ENCODE measurements around the gene SERPINB1.

Gene SERPINB1

GRCh38 chr6:2875359-2876191 lies 33.9 kb upstream of the SERPINB1 start:
- H3K9me3 ChIP-seq (ENCODE audit: control insufficient read depth, low read length): no peaks in the 10 kb centered on the region
- H3K27me3 ChIP-seq (replicated peaks; ENCODE audit: control insufficient read depth, insufficient read depth, low read length): no peaks in the 10 kb centered on the region
- H3K9ac ChIP-seq (ENCODE audit: low read length): peak overlapping the region; percentile 79
- peak overlapping the region; percentile 79 for H3K4me3 ChIP-seq (ENCODE audit: low read length)
- no peaks in the 10 kb centered on the region for H3K36me3 ChIP-seq (ENCODE audit: control insufficient read depth, insufficient read depth, low read length, severe bottlenecking)
- peak; percentile 18 for DNase-seq (ENCODE audit: low read depth)
- peaks cover 23% of the 10 kb centered on the region for H3K4me1 ChIP-seq (ENCODE audit: control insufficient read depth, insufficient read depth, low read length)

GRCh38 chr6:2873643-2874042 lies 32.0 kb upstream of the SERPINB1 start:
- no peak overlapping the region for H3K9ac ChIP-seq (ENCODE audit: low read length)
- no peak for DNase-seq (ENCODE audit: low read depth)
- H3K4me1 ChIP-seq (ENCODE audit: control insufficient read depth, insufficient read depth, low read length): peaks cover 23% of the 10 kb centered on the region
- H3K27me3 ChIP-seq (replicated peaks; ENCODE audit: control insufficient read depth, insufficient read depth, low read length): no peaks in the 10 kb centered on the region
- no peaks in the 10 kb centered on the region for H3K36me3 ChIP-seq (ENCODE audit: control insufficient read depth, insufficient read depth, low read length, severe bottlenecking)
- no peaks in the 10 kb centered on the region for H3K9me3 ChIP-seq (ENCODE audit: control insufficient read depth, low read length)
- no peak overlapping the region for H3K4me3 ChIP-seq (ENCODE audit: low read length)

GRCh38 chr6:2872423-2873358 lies 31.0 kb upstream of the SERPINB1 start:
- H3K9me3 ChIP-seq (ENCODE audit: control insufficient read depth, low read length): no peaks in the 10 kb centered on the region
- H3K4me3 ChIP-seq (ENCODE audit: low read length): no peak overlapping the region
- H3K4me1 ChIP-seq (ENCODE audit: control insufficient read depth, insufficient read depth, low read length): peaks cover 21% of the 10 kb centered on the region
- H3K36me3 ChIP-seq (ENCODE audit: control insufficient read depth, insufficient read depth, low read length, severe bottlenecking): no peaks in the 10 kb centered on the region
- DNase-seq (ENCODE audit: low read depth): no peak
- no peak overlapping the region for H3K9ac ChIP-seq (ENCODE audit: low read length)
- H3K27me3 ChIP-seq (replicated peaks; ENCODE audit: control insufficient read depth, insufficient read depth, low read length): no peaks in the 10 kb centered on the region

- DNase-seq (ENCODE audit: low read depth): no peak
- H3K4me1 ChIP-seq (ENCODE audit: control insufficient read depth, insufficient read depth, low read length): peaks cover 13% of the 10 kb centered on the region
- no peak overlapping the region for H3K4me3 ChIP-seq (ENCODE audit: low read length)
- no peaks in the 10 kb centered on the region for H3K36me3 ChIP-seq (ENCODE audit: control insufficient read depth, insufficient read depth, low read length, severe bottlenecking)
- no peaks in the 10 kb centered on the region for H3K9me3 ChIP-seq (ENCODE audit: control insufficient read depth, low read length)
- no peaks in the 10 kb centered on the region for H3K27me3 ChIP-seq (replicated peaks; ENCODE audit: control insufficient read depth, insufficient read depth, low read length)
- H3K9ac ChIP-seq (ENCODE audit: low read length): no peak overlapping the region
Observed at GRCh38 chr6:2871953-2872352, 30.3 kb upstream of the SERPINB1 start.

GRCh38 chr6:2871102-2871501 lies 29.4 kb upstream of the SERPINB1 start:
- Histone ChIP-seq H3K4me1 (ENCODE audit: control insufficient read depth, insufficient read depth, low read length) (peaks cover 12% of the 10 kb centered on the region), H3K9me3 (ENCODE audit: control insufficient read depth, low read length) (no peaks in the 10 kb centered on the region), H3K36me3 (ENCODE audit: control insufficient read depth, insufficient read depth, low read length, severe bottlenecking) (no peaks in the 10 kb centered on the region), H3K9ac (ENCODE audit: low read length) (no peak overlapping the region), H3K4me3 (ENCODE audit: low read length) (no peak overlapping the region), H3K27me3 (replicated peaks; ENCODE audit: control insufficient read depth, insufficient read depth, low read length) (no peaks in the 10 kb centered on the region)
- DNase-seq (ENCODE audit: low read depth): no peak

GRCh38 chr6:2870046-2870636 lies 28.5 kb upstream of the SERPINB1 start:
- no peaks in the 10 kb centered on the region for H3K9me3 ChIP-seq (ENCODE audit: control insufficient read depth, low read length)
- no peak overlapping the region for H3K4me3 ChIP-seq (ENCODE audit: low read length)
- no peak overlapping the region for H3K9ac ChIP-seq (ENCODE audit: low read length)
- H3K36me3 ChIP-seq (ENCODE audit: control insufficient read depth, insufficient read depth, low read length, severe bottlenecking): no peaks in the 10 kb centered on the region
- DNase-seq (ENCODE audit: low read depth): no peak
- H3K27me3 ChIP-seq (replicated peaks; ENCODE audit: control insufficient read depth, insufficient read depth, low read length): no peaks in the 10 kb centered on the region
- H3K4me1 ChIP-seq (ENCODE audit: control insufficient read depth, insufficient read depth, low read length): peaks cover 19% of the 10 kb centered on the region

- Histone ChIP-seq H3K4me1 (ENCODE audit: control insufficient read depth, insufficient read depth, low read length) (peaks cover 16% of the 10 kb centered on the region), H3K36me3 (ENCODE audit: control insufficient read depth, insufficient read depth, low read length, severe bottlenecking) (no peaks in the 10 kb centered on the region), H3K9me3 (ENCODE audit: control insufficient read depth, low read length) (no peaks in the 10 kb centered on the region), H3K27me3 (replicated peaks; ENCODE audit: control insufficient read depth, insufficient read depth, low read length) (no peaks in the 10 kb centered on the region), H3K4me3 (ENCODE audit: low read length) (no peak overlapping the region), H3K9ac (ENCODE audit: low read length) (no peak overlapping the region)
- no peak for DNase-seq (ENCODE audit: low read depth)
Observed at GRCh38 chr6:2868637-2869036, 27.0 kb upstream of the SERPINB1 start.

GRCh38 chr6:2866171-2866846 lies 24.6 kb upstream of the SERPINB1 start:
- DNase-seq (ENCODE audit: low read depth): no peak
- H3K4me3 ChIP-seq (ENCODE audit: low read length): peak overlapping the region; percentile 76
- no peaks in the 10 kb centered on the region for H3K9me3 ChIP-seq (ENCODE audit: control insufficient read depth, low read length)
- no peaks in the 10 kb centered on the region for H3K36me3 ChIP-seq (ENCODE audit: control insufficient read depth, insufficient read depth, low read length, severe bottlenecking)
- no peaks in the 10 kb centered on the region for H3K27me3 ChIP-seq (replicated peaks; ENCODE audit: control insufficient read depth, insufficient read depth, low read length)
- H3K9ac ChIP-seq (ENCODE audit: low read length): peak overlapping the region; percentile 65
- peaks cover 16% of the 10 kb centered on the region for H3K4me1 ChIP-seq (ENCODE audit: control insufficient read depth, insufficient read depth, low read length)

- DNase-seq (ENCODE audit: low read depth): no peak
- Histone ChIP-seq H3K9me3 (ENCODE audit: control insufficient read depth, low read length) (no peaks in the 10 kb centered on the region), H3K4me3 (ENCODE audit: low read length) (peak overlapping the region; percentile 76), H3K27me3 (replicated peaks; ENCODE audit: control insufficient read depth, insufficient read depth, low read length) (no peaks in the 10 kb centered on the region), H3K9ac (ENCODE audit: low read length) (peak overlapping the region; percentile 65), H3K36me3 (ENCODE audit: control insufficient read depth, insufficient read depth, low read length, severe bottlenecking) (no peaks in the 10 kb centered on the region), H3K4me1 (ENCODE audit: control insufficient read depth, insufficient read depth, low read length) (peaks cover 16% of the 10 kb centered on the region)
Observed at GRCh38 chr6:2865694-2866151, 24.1 kb upstream of the SERPINB1 start.

- DNase-seq (ENCODE audit: low read depth): no peak
- H3K4me3 ChIP-seq (ENCODE audit: low read length): peak overlapping the region; percentile 76
- H3K27me3 ChIP-seq (replicated peaks; ENCODE audit: control insufficient read depth, insufficient read depth, low read length): no peaks in the 10 kb centered on the region
- no peaks in the 10 kb centered on the region for H3K9me3 ChIP-seq (ENCODE audit: control insufficient read depth, low read length)
- peaks cover 16% of the 10 kb centered on the region for H3K4me1 ChIP-seq (ENCODE audit: control insufficient read depth, insufficient read depth, low read length)
- H3K9ac ChIP-seq (ENCODE audit: low read length): no peak overlapping the region
- no peaks in the 10 kb centered on the region for H3K36me3 ChIP-seq (ENCODE audit: control insufficient read depth, insufficient read depth, low read length, severe bottlenecking)
Observed at GRCh38 chr6:2865270-2865669, 23.6 kb upstream of the SERPINB1 start.
